GM23248 (cell line): ENCODE data around the gene C1QTNF2. TPM values are rescaled to one million over a fixed set of nuclear protein-coding genes. Genes with fewer than 3 reads are reported as not detected.

ENCODE experiments used
- DNase-seq: peaks from one replicate; pipeline ENCODE4 v3.0.0-alpha.2; 2015
- H2AFZ ChIP-seq: fragments of 200-600 bp; sonication (generic); 2 replicates; pipeline ENCODE4 v1.6.1; 2016; ENCODE audit warnings: antibody characterized with exemption
- H3F3A ChIP-seq: fragments of 200-600 bp; sonication (generic); 2 replicates; pipeline ENCODE4 v1.6.1; 2016; ENCODE audit warnings: mild to moderate bottlenecking, antibody characterized with exemption, mixed run types; ENCODE audit not compliant: insufficient read depth
- H3K27ac ChIP-seq: fragments of 200-600 bp; sonication (generic); 2 replicates; pipeline ENCODE4 v1.5.1; 2016; ENCODE audit warnings: mild to moderate bottlenecking
- H3K27me3 ChIP-seq: fragments of 200-600 bp; sonication (generic); replicated peaks from 2 replicates; pipeline ENCODE4 v1.6.1; 2016; ENCODE audit warnings: mild to moderate bottlenecking; ENCODE audit not compliant: insufficient read depth
- H3K36me3 ChIP-seq: fragments of 200-600 bp; sonication (generic); 2 replicates; pipeline ENCODE4 v1.6.1; 2016; ENCODE audit warnings: low read depth, mild to moderate bottlenecking
- H3K4me1 ChIP-seq: fragments of 200-600 bp; sonication (generic); 2 replicates; pipeline ENCODE4 v1.6.1; 2016; ENCODE audit warnings: mild to moderate bottlenecking; ENCODE audit not compliant: insufficient read depth
- H3K4me2 ChIP-seq: fragments of 200-600 bp; sonication (generic); one replicate; pipeline ENCODE4 v1.6.1; 2016; ENCODE audit warnings: mild to moderate bottlenecking; ENCODE audit not compliant: unreplicated experiment
- H3K4me3 ChIP-seq: fragments of 200-600 bp; sonication (generic); 2 replicates; pipeline ENCODE4 v1.5.1; 2016; ENCODE audit warnings: mild to moderate bottlenecking
- H3K79me2 ChIP-seq: fragments of 200-600 bp; sonication (generic); 2 replicates; pipeline ENCODE4 v1.6.1; 2016; ENCODE audit warnings: mild to moderate bottlenecking; ENCODE audit not compliant: insufficient read depth
- H3K9ac ChIP-seq: fragments of 200-600 bp; sonication (generic); 2 replicates; pipeline ENCODE4 v1.6.1; 2016; ENCODE audit warnings: mild to moderate bottlenecking
- H3K9me2 ChIP-seq: fragments of 200-600 bp; sonication (generic); 2 replicates; pipeline ENCODE4 v1.6.1; 2016; ENCODE audit warnings: mixed run types, mild to moderate bottlenecking, moderate library complexity; ENCODE audit not compliant: insufficient read depth
- H3K9me3 ChIP-seq: fragments of 200-600 bp; sonication (generic); one replicate; pipeline ENCODE4 v1.6.1; 2017; ENCODE audit warnings: low read depth
- H4K20me1 ChIP-seq: fragments of 200-600 bp; sonication (generic); 2 replicates; pipeline ENCODE4 v1.6.0; 2016; ENCODE audit not compliant: insufficient read depth
- EZH2 ChIP-seq: fragments of 200-600 bp; sonication (generic); IDR thresholded peaks from 2 replicates; pipeline ENCODE4 v1.6.1; 2018; ENCODE audit warnings: antibody characterized with exemption, mild to moderate bottlenecking; ENCODE audit not compliant: insufficient read depth, poor library complexity, severe bottlenecking
- EZH2phosphoT487 ChIP-seq: fragments of 200-600 bp; sonication (generic); IDR thresholded peaks from 2 replicates; pipeline ENCODE4 v1.6.1; 2018; ENCODE audit warnings: antibody characterized with exemption, moderate library complexity, mild to moderate bottlenecking, low read depth; ENCODE audit not compliant: insufficient read depth
- WGBS, 2 experiments: methylation state at CpG; one replicate each; pipeline ENCODE4 v1.1.6; 2015 to 2017; ENCODE audit warnings: low lambda C conversion rate in 2 of 2, low coverage in 1 of 2; ENCODE audit errors: missing lambda C conversion rate in 2 of 2; 5-methylcytosine and 5-hydroxymethylcytosine counted together
- in situ Hi-C: fragments of 300-500 bp; cut with MboI; formaldehyde crosslinking; loops from 2 replicates; pipeline ENCODE4 v1.15.0; 2020
- polyA plus RNA-seq: library from polyadenylated mRNA; unstranded; fragments of >200 nt; fragmentation: Nextera tagmentation; extraction: Ambion mirVana; gene quantifications from 2 replicates; pipeline ENCODE4 v1.2.1, GENCODE V29; 2016
- total RNA-seq: library from RNA; depleted of rRNA; stranded (reverse); fragments of >200 nt; shearing (Covaris generic); gene quantifications from 2 replicates; pipeline ENCODE4 v1.2.3, GENCODE V29; 2014

Gene C1QTNF2
- total and polyA plus RNA-seq, 2 experiments from 2014 or later: 0.22 to 0.31 TPM

GRCh38 chr5:160395111-160395510 is 24.7 kb upstream of the C1QTNF2 start:
- Histone ChIP-seq H3K27ac (no peak overlapping the region), H3K79me2 (peaks cover 37% of the 10 kb centered on the region), H2AFZ (no peak overlapping the region), H3K36me3 (no peaks in the 10 kb centered on the region), H3K4me1 (peaks cover 19% of the 10 kb centered on the region), H3K9ac (no peak overlapping the region), H3K27me3 (no peaks in the 10 kb centered on the region), H3K9me2 (no peaks in the 10 kb centered on the region), H3K9me3 (no peaks in the 10 kb centered on the region), H3K4me3 (no peak overlapping the region), H3K4me2 (no peak overlapping the region), H4K20me1 (no peaks in the 10 kb centered on the region), H3F3A (peaks cover 8% of the 10 kb centered on the region; the same call in 1 of the 2 replicates)
- DNase-seq: no peak
- in situ Hi-C loops: no loop called here
- no peak for TF ChIP-seq EZH2
- no peak for TF ChIP-seq EZH2phosphoT487
- WGBS, 2 experiments: 75 to 76% methylated on average over 7 of the region's 7 CpGs

GRCh38 chr5:160390787-160391696 is 20.6 kb upstream of the C1QTNF2 start:
- no peaks in the 10 kb centered on the region for H3K9me2 ChIP-seq
- in situ Hi-C loops: no loop called here
- peaks cover 7% of the 10 kb centered on the region; the same call in 1 of the 2 replicates for H3F3A ChIP-seq
- WGBS, 2 experiments: 59 to 77% methylated on average over 6 to 8 of the region's 8 CpGs
- no peak overlapping the region for H3K4me2 ChIP-seq
- H2AFZ ChIP-seq: no peak overlapping the region
- H3K4me3 ChIP-seq: no peak overlapping the region
- 0 out of 2 replicates have a peak, but pooled peaks cover 8% of the 10 kb centered on the region for H3K4me1 ChIP-seq
- no peaks in the 10 kb centered on the region for H3K36me3 ChIP-seq
- H3K27me3 ChIP-seq: no peaks in the 10 kb centered on the region
- no peak overlapping the region for H3K9ac ChIP-seq
- peak; percentile 62 for DNase-seq
- no peaks in the 10 kb centered on the region for H4K20me1 ChIP-seq
- peaks cover 2% of the 10 kb centered on the region; the same call in 1 of the 2 replicates for H3K79me2 ChIP-seq
- H3K9me3 ChIP-seq: no peaks in the 10 kb centered on the region
- no peak overlapping the region for H3K27ac ChIP-seq
- TF ChIP-seq EZH2phosphoT487 (no peak), EZH2 (no peak)

- no peak overlapping the region for H2AFZ ChIP-seq
- H3K4me1 ChIP-seq: no peaks in the 10 kb centered on the region
- TF ChIP-seq EZH2phosphoT487 (no peak), EZH2 (no peak)
- no peak overlapping the region for H3K27ac ChIP-seq
- no peak overlapping the region for H3K4me3 ChIP-seq
- H4K20me1 ChIP-seq: no peaks in the 10 kb centered on the region
- H3K36me3 ChIP-seq: no peaks in the 10 kb centered on the region
- H3F3A ChIP-seq: no peaks in the 10 kb centered on the region
- H3K4me2 ChIP-seq: no peak overlapping the region
- no peak overlapping the region for H3K9ac ChIP-seq
- no peaks in the 10 kb centered on the region for H3K9me3 ChIP-seq
- in situ Hi-C loops: no loop called here
- H3K27me3 ChIP-seq: no peaks in the 10 kb centered on the region
- H3K9me2 ChIP-seq: no peaks in the 10 kb centered on the region
- WGBS, 2 experiments: 92 to 95% methylated on average over 1 of the region's 1 CpG
- H3K79me2 ChIP-seq: no peaks in the 10 kb centered on the region
- no peak for DNase-seq
These were observed 17.0 kb upstream of the C1QTNF2 start for GRCh38 chr5:160387445-160387844.

DNA sequence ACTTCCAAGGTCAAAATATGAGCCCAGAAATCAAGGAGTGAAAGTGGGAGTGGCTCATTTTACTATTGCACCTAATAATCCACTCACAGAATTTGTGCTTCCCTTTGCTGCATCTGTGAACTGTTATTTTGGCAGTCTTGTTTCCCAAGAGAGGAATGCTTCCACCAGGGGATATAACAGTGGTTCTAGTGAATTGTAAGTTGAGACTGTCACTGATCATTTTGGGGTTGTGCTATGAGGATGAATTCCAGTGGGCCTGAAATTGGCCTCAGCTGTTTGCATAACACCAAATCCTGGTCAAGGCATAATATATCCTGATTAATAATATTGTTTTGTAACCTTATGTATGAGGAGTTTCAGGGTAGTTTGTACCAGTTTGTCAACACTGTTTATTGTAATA is 15.1 kb upstream of the C1QTNF2 start:
- DNase-seq: no peak
- no peak overlapping the region for H2AFZ ChIP-seq
- no peak overlapping the region for H3K27ac ChIP-seq
- no peaks in the 10 kb centered on the region for H3K9me2 ChIP-seq
- in situ Hi-C loops: no loop called here
- no peak overlapping the region for H3K9ac ChIP-seq
- no peak overlapping the region for H3K4me3 ChIP-seq
- no peak overlapping the region for H3K4me2 ChIP-seq
- no peaks in the 10 kb centered on the region for H3K36me3 ChIP-seq
- no peak for TF ChIP-seq EZH2
- TF ChIP-seq EZH2phosphoT487: no peak
- H3K9me3 ChIP-seq: no peaks in the 10 kb centered on the region
- H3K27me3 ChIP-seq: no peaks in the 10 kb centered on the region
- H3F3A ChIP-seq: no peaks in the 10 kb centered on the region
- H3K79me2 ChIP-seq: no peaks in the 10 kb centered on the region
- no peaks in the 10 kb centered on the region for H4K20me1 ChIP-seq
- H3K4me1 ChIP-seq: no peaks in the 10 kb centered on the region
